HEK293 (cell line): Measurements from ENCODE around the gene TTC7B.

Experiments used
- CTCF ChIA-PET: fragments of 350-600 bp; formaldehyde crosslinking; extraction: SDS; loops from one replicate; lab custom pipeline; 2021; ENCODE audit warnings: antibody characterized with exemption; lab: Yijun Ruan, JAX
- POLR2A ChIA-PET: fragments of 300-600 bp; formaldehyde crosslinking; extraction: SDS; loops from one replicate; lab custom pipeline; 2020; ENCODE audit warnings: antibody characterized with exemption, inconsistent platforms; lab: Yijun Ruan, JAX
- H3K27ac ChIP-seq: fragments of 200-500 bp; sonication (Bioruptor generic); 2 replicates; pipeline ENCODE4 v1.5.1; 2014; ENCODE audit warnings: low read depth, low read length, control low read depth, inconsistent platforms; ENCODE audit errors: extremely low read depth
- H3K36me3 ChIP-seq, 2 experiments: fragments of 200-500 bp in 1 of 2; sonication (Bioruptor generic) in 1 of 2; 1 replicate in 1 of 2; 2 replicates in 1 of 2; pipeline ENCODE4 v1.5.1; 2014 to 2017; ENCODE audit warnings: inconsistent platforms in 2 of 2, low read length in 2 of 2; ENCODE audit not compliant: control insufficient read depth in 2 of 2, insufficient read depth in 1 of 2
- H3K4me1 ChIP-seq: fragments of 200-500 bp; sonication (Bioruptor generic); 2 replicates; pipeline ENCODE4 v1.5.1; 2014; ENCODE audit warnings: mild to moderate bottlenecking, low read length, inconsistent platforms; ENCODE audit not compliant: control insufficient read depth, insufficient read depth
- H3K4me3 ChIP-seq: 2 replicates; pipeline ENCODE4 v1.5.1; 2011; ENCODE audit warnings: low read depth, mild to moderate bottlenecking, control low read depth, low read length, moderate library complexity
- H3K9me3 ChIP-seq: fragments of 200-500 bp; sonication (Bioruptor generic); 2 replicates; pipeline ENCODE4 v1.5.1; 2014; ENCODE audit warnings: low read depth, low read length, inconsistent platforms; ENCODE audit not compliant: control insufficient read depth, insufficient read depth
- GLIS1 ChIP-seq: fragments of 450-650 bp; formaldehyde crosslinking; IDR thresholded peaks from 2 replicates; pipeline ENCODE4 v1.5.1; 2016; ENCODE audit warnings: missing biosample characterization, missing genetic modification characterization
- HOXA7 ChIP-seq: sonication (generic); formaldehyde crosslinking; IDR thresholded peaks from 2 replicates; pipeline ENCODE4 v1.8.1; 2022; ENCODE audit warnings: missing genetic modification reagents, borderline replicate concordance
- KLF8 ChIP-seq: fragments of 450-650 bp; formaldehyde crosslinking; IDR thresholded peaks from 2 replicates; pipeline ENCODE4 v1.5.1; 2016; ENCODE audit warnings: missing biosample characterization, missing genetic modification characterization
- MEIS1 ChIP-seq: sonication (generic); formaldehyde crosslinking; IDR thresholded peaks from 2 replicates; pipeline ENCODE4 v1.8.1; 2022; ENCODE audit warnings: missing genetic modification reagents, mild to moderate bottlenecking, borderline replicate concordance
- OSR2 ChIP-seq: fragments of 450-650 bp; formaldehyde crosslinking; IDR thresholded peaks from 2 replicates; pipeline ENCODE4 v1.5.1; 2016; ENCODE audit warnings: missing biosample characterization, missing genetic modification characterization
- SP7 ChIP-seq: fragments of 450-650 bp; formaldehyde crosslinking; IDR thresholded peaks from 2 replicates; pipeline ENCODE4 v1.5.1; 2016; ENCODE audit warnings: missing biosample characterization, missing genetic modification characterization
- ZBTB21 ChIP-seq: fragments of 450-650 bp; formaldehyde crosslinking; IDR thresholded peaks from 2 replicates; pipeline ENCODE4 v1.5.1; 2017; ENCODE audit warnings: missing biosample characterization, missing genetic modification characterization
- ZNF112 ChIP-seq: fragments of 450-650 bp; formaldehyde crosslinking; IDR thresholded peaks from 2 replicates; pipeline ENCODE4 v1.5.0; 2017; ENCODE audit warnings: missing biosample characterization, missing genetic modification characterization
- ZNF2 ChIP-seq: fragments of 450-650 bp; formaldehyde crosslinking; IDR thresholded peaks from 2 replicates; pipeline ENCODE4 v1.5.1; 2016; ENCODE audit warnings: missing biosample characterization, missing genetic modification characterization
- ZNF501 ChIP-seq: fragments of 450-650 bp; formaldehyde crosslinking; IDR thresholded peaks from 2 replicates; pipeline ENCODE4 v1.5.1; 2016; ENCODE audit warnings: missing biosample characterization, missing genetic modification characterization
- ZNF530 ChIP-seq: fragments of 450-650 bp; formaldehyde crosslinking; IDR thresholded peaks from 2 replicates; pipeline ENCODE4 v1.5.1; 2016; ENCODE audit warnings: low read depth, missing biosample characterization, missing genetic modification characterization
- ZNF654 ChIP-seq: fragments of 450-650 bp; formaldehyde crosslinking; IDR thresholded peaks from 2 replicates; pipeline ENCODE4 v1.5.1; 2016; ENCODE audit warnings: low read depth, missing biosample characterization, missing genetic modification characterization
- TF ChIP-seq, protein P1 (sequence below): fragments of 450-650 bp; formaldehyde crosslinking; IDR thresholded peaks from 2 replicates; pipeline ENCODE4 v1.5.1; 2016; ENCODE audit warnings: missing biosample characterization, missing genetic modification characterization
- TF ChIP-seq, protein P2 (sequence below): fragments of 450-650 bp; formaldehyde crosslinking; IDR thresholded peaks from 2 replicates; pipeline ENCODE4 v1.5.1; 2017; ENCODE audit warnings: missing biosample characterization, missing genetic modification characterization
- TF ChIP-seq, protein P3 (sequence below): fragments of 450-650 bp; formaldehyde crosslinking; conservative IDR thresholded peaks from 2 replicates; pipeline ENCODE4 v1.5.1; 2016; ENCODE audit warnings: low read depth, missing biosample characterization, missing genetic modification characterization
- TF ChIP-seq, protein P4 (sequence below): fragments of 450-650 bp; formaldehyde crosslinking; IDR thresholded peaks from 2 replicates; pipeline ENCODE4 v1.5.1; 2016; ENCODE audit warnings: missing biosample characterization, missing genetic modification characterization
- TF ChIP-seq, protein P5 (sequence below): fragments of 450-650 bp; formaldehyde crosslinking; IDR thresholded peaks from 2 replicates; pipeline ENCODE4 v1.5.1; 2016; ENCODE audit warnings: missing biosample characterization, missing genetic modification characterization

TTC7B gene

DNA sequence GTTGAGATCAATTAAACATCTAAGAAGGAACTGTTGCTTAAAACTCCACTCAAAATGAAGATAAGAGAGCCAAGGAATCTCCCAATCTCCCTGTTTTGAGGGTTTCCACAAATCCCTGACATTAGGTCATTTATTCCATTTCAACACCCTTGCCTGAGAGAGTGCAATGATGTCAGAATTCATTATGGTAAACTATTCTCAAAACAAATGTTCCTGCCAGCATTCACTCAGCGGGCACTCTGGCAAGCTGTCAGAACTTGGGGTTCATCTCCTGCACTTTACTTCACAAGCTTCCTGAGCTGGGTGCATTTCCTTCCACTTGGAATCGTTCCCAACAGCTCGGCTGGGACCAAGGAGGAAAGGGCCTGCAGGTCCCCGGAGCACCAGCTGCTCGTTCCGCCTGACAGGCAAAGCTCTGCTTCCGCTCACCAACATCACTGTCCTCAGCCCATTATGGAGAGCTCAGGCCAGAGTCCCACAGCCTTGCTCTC lies 117.8 kb downstream of the TTC7B start (continued):
- TF ChIP-seq ZNF2 (tag by site-specific recombination) (no peak), ZBTB21 (tag by site-specific recombination) (peak; percentile 97), MEIS1 (no peak), OSR2 (tag by site-specific recombination) (no peak; the same call in 1 of the 2 replicates)
- TF ChIP-seq, protein P1, sequence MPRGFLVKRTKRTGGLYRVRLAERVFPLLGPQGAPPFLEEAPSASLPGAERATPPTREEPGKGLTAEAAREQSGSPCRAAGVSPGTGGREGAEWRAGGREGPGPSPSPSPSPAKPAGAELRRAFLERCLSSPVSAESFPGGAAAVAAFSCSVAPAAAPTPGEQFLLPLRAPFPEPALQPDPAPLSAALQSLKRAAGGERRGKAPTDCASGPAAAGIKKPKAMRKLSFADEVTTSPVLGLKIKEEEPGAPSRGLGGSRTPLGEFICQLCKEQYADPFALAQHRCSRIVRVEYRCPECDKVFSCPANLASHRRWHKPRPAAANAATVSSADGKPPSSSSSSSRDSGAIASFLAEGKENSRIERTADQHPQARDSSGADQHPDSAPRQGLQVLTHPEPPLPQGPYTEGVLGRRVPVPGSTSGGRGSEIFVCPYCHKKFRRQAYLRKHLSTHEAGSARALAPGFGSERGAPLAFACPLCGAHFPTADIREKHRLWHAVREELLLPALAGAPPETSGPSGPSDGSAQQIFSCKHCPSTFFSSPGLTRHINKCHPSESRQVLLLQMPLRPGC (tag by site-specific recombination), result peak; percentile 84
- TF ChIP-seq, protein P2, sequence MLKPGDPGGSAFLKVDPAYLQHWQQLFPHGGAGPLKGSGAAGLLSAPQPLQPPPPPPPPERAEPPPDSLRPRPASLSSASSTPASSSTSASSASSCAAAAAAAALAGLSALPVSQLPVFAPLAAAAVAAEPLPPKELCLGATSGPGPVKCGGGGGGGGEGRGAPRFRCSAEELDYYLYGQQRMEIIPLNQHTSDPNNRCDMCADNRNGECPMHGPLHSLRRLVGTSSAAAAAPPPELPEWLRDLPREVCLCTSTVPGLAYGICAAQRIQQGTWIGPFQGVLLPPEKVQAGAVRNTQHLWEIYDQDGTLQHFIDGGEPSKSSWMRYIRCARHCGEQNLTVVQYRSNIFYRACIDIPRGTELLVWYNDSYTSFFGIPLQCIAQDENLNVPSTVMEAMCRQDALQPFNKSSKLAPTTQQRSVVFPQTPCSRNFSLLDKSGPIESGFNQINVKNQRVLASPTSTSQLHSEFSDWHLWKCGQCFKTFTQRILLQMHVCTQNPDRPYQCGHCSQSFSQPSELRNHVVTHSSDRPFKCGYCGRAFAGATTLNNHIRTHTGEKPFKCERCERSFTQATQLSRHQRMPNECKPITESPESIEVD, result peak; percentile 73

DNA sequence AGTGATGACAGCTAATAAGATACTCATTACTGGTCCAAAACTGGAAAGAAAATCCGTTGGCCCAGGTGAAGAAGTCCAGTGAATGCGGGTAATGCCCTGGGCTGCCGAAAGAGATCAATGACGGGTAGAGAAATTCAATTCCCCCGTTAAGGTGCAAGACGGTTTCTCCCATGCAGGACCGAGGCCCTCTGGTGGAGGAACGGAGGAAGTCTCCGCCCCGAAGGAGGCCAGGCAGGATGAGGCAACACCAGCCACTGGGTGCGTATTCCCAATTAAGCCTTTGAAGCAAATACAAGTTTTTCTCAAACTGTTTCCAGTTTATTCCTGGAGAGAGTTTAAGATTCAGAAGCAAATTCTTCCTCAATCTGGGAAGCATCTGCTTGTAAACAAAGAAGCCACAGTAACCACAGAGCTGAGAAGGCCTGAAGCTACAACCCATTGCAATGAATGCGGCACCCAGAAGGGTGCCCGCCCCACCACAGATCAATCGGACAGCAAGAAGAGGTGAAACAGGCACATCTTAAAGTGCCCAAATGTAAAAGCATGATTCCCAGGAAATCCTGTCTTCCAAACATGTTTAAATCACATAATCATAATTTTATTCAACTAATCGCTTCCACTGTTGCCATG lies 118.5 kb downstream of the TTC7B start:
- H3K4me3 ChIP-seq, result no peak overlapping the region
- H3K36me3 ChIP-seq, result no peaks in the 10 kb centered on the region
- POLR2A ChIA-PET, result interaction anchor here (1.2 kb wide), 1 partner anchor 300 kb away, joined by 4 read pairs; no protein-coding TSS in a partner anchor
- peaks cover 12% of the 10 kb centered on the region for H3K4me1 ChIP-seq
- H3K9me3 ChIP-seq, result no peaks in the 10 kb centered on the region
- no peak overlapping the region for H3K27ac ChIP-seq
- CTCF ChIA-PET, result interaction anchor here (0.7 to 4.4 kb wide), 30 partner anchors 9 to 711 kb away, joined by 3 to 28 read pairs (median 4); no protein-coding TSS in a partner anchor
- TF ChIP-seq, protein P3, sequence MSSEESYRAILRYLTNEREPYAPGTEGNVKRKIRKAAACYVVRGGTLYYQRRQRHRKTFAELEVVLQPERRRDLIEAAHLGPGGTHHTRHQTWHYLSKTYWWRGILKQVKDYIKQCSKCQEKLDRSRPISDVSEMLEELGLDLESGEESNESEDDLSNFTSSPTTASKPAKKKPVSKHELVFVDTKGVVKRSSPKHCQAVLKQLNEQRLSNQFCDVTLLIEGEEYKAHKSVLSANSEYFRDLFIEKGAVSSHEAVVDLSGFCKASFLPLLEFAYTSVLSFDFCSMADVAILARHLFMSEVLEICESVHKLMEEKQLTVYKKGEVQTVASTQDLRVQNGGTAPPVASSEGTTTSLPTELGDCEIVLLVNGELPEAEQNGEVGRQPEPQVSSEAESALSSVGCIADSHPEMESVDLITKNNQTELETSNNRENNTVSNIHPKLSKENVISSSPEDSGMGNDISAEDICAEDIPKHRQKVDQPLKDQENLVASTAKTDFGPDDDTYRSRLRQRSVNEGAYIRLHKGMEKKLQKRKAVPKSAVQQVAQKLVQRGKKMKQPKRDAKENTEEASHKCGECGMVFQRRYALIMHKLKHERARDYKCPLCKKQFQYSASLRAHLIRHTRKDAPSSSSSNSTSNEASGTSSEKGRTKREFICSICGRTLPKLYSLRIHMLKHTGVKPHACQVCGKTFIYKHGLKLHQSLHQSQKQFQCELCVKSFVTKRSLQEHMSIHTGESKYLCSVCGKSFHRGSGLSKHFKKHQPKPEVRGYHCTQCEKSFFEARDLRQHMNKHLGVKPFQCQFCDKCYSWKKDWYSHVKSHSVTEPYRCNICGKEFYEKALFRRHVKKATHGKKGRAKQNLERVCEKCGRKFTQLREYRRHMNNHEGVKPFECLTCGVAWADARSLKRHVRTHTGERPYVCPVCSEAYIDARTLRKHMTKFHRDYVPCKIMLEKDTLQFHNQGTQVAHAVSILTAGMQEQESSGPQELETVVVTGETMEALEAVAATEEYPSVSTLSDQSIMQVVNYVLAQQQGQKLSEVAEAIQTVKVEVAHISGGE (tag by site-specific recombination), result no peak
- TF ChIP-seq GLIS1 (tag by site-specific recombination) (no peak), ZNF112 (tag by site-specific recombination) (no peak), ZNF530 (tag by site-specific recombination) (no peak), ZNF654 (tag by site-specific recombination) (peak; percentile 96), SP7 (peak; percentile 33; the same call in 1 of the 2 replicates), ZNF501 (tag by site-specific recombination) (no peak), ZNF2 (tag by site-specific recombination) (no peak), KLF8 (tag by site-specific recombination) (peak; percentile 54; the same call in 1 of the 2 replicates), HOXA7 (CRISPR knock-in tag) (no peak)
- TF ChIP-seq, protein P1 (tag by site-specific recombination), result no peak
- TF ChIP-seq, protein P4, sequence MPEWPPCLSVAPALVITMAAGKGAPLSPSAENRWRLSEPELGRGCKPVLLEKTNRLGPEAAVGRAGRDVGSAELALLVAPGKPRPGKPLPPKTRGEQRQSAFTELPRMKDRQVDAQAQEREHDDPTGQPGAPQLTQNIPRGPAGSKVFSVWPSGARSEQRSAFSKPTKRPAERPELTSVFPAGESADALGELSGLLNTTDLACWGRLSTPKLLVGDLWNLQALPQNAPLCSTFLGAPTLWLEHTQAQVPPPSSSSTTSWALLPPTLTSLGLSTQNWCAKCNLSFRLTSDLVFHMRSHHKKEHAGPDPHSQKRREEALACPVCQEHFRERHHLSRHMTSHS (tag by site-specific recombination), result no peak
- TF ChIP-seq, protein P5, sequence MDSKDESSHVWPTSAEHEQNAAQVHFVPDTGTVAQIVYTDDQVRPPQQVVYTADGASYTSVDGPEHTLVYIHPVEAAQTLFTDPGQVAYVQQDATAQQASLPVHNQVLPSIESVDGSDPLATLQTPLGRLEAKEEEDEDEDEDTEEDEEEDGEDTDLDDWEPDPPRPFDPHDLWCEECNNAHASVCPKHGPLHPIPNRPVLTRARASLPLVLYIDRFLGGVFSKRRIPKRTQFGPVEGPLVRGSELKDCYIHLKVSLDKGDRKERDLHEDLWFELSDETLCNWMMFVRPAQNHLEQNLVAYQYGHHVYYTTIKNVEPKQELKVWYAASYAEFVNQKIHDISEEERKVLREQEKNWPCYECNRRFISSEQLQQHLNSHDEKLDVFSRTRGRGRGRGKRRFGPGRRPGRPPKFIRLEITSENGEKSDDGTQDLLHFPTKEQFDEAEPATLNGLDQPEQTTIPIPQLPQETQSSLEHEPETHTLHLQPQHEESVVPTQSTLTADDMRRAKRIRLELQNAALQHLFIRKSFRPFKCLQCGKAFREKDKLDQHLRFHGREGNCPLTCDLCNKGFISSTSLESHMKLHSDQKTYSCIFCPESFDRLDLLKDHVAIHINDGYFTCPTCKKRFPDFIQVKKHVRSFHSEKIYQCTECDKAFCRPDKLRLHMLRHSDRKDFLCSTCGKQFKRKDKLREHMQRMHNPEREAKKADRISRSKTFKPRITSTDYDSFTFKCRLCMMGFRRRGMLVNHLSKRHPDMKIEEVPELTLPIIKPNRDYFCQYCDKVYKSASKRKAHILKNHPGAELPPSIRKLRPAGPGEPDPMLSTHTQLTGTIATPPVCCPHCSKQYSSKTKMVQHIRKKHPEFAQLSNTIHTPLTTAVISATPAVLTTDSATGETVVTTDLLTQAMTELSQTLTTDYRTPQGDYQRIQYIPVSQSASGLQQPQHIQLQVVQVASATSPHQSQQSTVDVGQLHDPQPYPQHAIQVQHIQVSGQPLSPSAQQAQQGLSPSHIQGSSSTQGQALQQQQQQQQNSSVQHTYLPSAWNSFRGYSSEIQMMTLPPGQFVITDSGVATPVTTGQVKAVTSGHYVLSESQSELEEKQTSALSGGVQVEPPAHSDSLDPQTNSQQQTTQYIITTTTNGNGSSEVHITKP (tag by site-specific recombination), result peak; percentile 89
